NCI-H2227 (cell line): ENCODE measurements around the gene TNS1.

Source experiments
- DNase-seq: peaks from one replicate; lab custom pipeline; 2025; ENCODE audit not compliant: unreplicated experiment; lab: John Stamatoyannopoulos, UW

The TNS1 gene

GRCh38 chr2:217801711-217802110, 201.1 kb downstream of the TNS1 start:
- DNase-seq, result no peak

- DNase-seq, result no peak
Observed at GRCh38 chr2:217801115-217801531, 201.7 kb downstream of the TNS1 start.

- no peak for DNase-seq
Observed at GRCh38 chr2:217800433-217801114, 202.2 kb downstream of the TNS1 start.

GRCh38 chr2:217799563-217800432, 203.0 kb downstream of the TNS1 start:
- no peak for DNase-seq

GRCh38 chr2:217798743-217799562, 203.8 kb downstream of the TNS1 start:
- no peak for DNase-seq

GRCh38 chr2:217798191-217798590, 204.6 kb downstream of the TNS1 start:
- no peak for DNase-seq

GRCh38 chr2:217797661-217798069, 205.1 kb downstream of the TNS1 start:
- DNase-seq, result no peak

- DNase-seq, result no peak
Observed at GRCh38 chr2:217797165-217797564, 205.6 kb downstream of the TNS1 start.

- DNase-seq, result no peak
Observed at GRCh38 chr2:217795706-217796465, 206.9 kb downstream of the TNS1 start.

GRCh38 chr2:217795067-217795466, 207.7 kb downstream of the TNS1 start:
- no peak for DNase-seq

GRCh38 chr2:217794133-217794986, 208.4 kb downstream of the TNS1 start:
- DNase-seq, result no peak

- no peak for DNase-seq
Observed at GRCh38 chr2:217793566-217794132, 209.1 kb downstream of the TNS1 start.

GRCh38 chr2:217792626-217793527, 209.9 kb downstream of the TNS1 start:
- DNase-seq, result no peak

GRCh38 chr2:217791551-217791950, 211.2 kb downstream of the TNS1 start:
- DNase-seq, result no peak

- DNase-seq, result no peak
Observed at GRCh38 chr2:217790681-217791392, 212.0 kb downstream of the TNS1 start.

- no peak for DNase-seq
Observed at GRCh38 chr2:217790195-217790594, 212.6 kb downstream of the TNS1 start.

- no peak for DNase-seq
Observed at GRCh38 chr2:217789736-217790181, 213.0 kb downstream of the TNS1 start.
